Measurements from ENCODE around the gene ETS1. TPM values are rescaled to one million over a fixed set of nuclear protein-coding genes. Genes with fewer than 3 reads are reported as not detected.
A peak's percentile ranks its signal among the peaks of the same experiment; 100 is the strongest.

ETS1 gene
- total RNA-seq, 1 donor from 2014 or later, result 39.4 TPM

DNA sequence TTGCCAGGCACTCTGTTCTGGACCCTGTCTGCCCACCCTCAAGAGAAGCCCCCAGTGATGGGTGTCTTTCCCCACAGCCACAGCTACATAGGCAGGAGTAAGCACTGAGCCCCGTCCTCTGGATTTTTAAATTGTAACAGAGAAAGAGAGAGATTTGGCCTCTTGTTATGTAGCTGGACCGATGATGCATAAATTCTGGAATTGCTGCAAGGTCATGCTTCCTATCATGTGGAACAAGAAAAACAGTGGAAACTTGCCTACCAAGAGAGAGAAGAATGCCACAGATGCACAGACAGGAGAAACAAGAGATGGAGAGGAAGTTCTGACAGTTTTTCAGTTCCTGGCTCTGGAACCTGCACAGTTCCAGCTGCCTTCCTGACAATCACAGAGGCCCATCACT is 150.2 kb downstream of the ETS1 start:
- DNase-seq (ENCODE audit: low spot score), result no peak

- no peak for DNase-seq (ENCODE audit: low spot score)
Observed at GRCh38 chr11:128434818-128435217, 152.5 kb downstream of the ETS1 start.

GRCh38 chr11:128434411-128434810 is 152.9 kb downstream of the ETS1 start:
- DNase-seq (ENCODE audit: low spot score), result no peak

GRCh38 chr11:128432926-128433325 is 154.4 kb downstream of the ETS1 start:
- no peak for DNase-seq (ENCODE audit: low spot score)

- no peak for DNase-seq (ENCODE audit: low spot score)
Observed at GRCh38 chr11:128431931-128432330, 155.4 kb downstream of the ETS1 start.

DNA sequence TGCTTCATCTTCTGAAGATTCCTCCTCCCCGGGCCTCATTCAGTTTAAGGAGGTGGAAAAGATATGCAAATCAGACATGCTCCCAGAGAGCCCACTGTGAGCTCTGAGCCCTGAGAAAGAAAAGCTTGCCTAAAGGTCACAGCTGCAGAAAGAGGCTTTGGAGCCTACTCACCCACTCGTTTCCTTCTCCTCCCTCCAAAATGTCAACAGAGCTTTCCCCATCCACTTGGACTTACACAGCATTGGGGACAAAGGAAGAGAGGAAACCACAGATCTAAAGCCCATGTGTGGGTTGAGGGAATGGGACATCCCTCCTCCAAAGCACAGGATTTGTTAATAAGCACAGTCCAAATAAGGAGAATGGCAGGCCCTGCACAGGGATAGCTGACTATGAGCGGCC is 158.4 kb downstream of the ETS1 start:
- no peak for DNase-seq (ENCODE audit: low spot score)

DNA sequence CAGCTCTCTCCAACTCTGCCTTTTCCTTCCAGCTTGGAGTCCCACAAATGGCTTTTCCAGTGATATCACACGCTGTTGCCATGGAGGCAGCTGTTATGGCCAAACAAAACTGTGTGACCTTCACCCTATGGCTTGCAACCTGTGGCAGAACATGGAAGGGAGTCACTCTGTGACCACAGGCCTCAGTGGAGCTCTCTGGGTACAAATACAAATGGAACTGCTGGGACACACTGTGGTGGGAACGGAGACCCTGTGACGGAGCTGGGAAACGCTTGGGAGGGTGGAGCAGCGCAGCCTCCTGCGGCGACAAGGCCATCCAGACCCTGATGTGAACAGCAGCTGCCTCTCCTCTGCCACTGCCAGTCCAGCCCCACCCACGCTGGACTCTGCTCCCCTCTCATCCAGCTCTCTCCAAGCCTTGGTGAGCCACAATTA is 162.5 kb downstream of the ETS1 start:
- no peak for DNase-seq (ENCODE audit: low spot score)

- DNase-seq (ENCODE audit: low spot score), result no peak
Observed at GRCh38 chr11:128424271-128424711, 163.1 kb downstream of the ETS1 start.

DNA sequence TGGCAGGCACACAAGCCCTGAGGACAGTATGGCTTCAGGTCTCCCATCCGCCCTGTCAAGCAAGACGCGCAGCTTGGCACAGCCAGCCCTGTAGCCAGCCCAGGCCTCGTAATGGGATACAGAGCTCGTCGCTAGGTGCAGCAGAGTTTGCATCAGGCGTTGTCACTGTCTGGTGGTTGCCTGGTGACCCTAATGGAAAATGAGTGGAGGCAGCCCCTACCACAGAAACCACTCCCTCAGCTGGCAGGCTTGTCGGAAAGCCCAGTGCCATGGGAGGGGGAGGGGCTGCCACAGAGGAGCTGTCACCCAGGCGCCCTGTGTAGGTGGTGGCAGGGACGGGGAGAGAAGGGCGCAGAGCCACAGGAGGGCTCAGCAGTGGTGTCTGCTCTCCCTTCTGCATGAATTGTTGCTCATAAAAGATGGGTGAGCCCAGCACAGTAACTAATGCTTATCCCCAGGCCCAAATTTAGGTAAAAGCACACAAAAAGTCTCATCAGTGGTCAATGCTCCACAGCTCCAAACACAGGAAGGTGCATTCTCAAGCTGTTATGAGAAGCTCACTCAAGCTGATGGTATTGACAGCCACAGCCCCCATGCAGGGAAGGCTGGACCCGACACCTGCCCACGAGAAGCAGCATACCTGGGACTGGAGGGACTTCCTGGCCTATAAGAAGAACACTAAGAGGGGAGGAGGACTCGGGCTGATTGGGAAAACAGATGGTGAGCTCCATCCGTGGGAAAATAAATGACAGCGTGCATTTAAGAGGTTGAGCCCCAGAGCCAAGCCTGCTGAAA is 164.6 kb downstream of the ETS1 start:
- DNase-seq (ENCODE audit: low spot score), result peak; percentile 17

- DNase-seq (ENCODE audit: low spot score), result no peak
Observed at GRCh38 chr11:128421577-128422330, 165.6 kb downstream of the ETS1 start.

- no peak for DNase-seq (ENCODE audit: low spot score)
Observed at GRCh38 chr11:128420951-128421350, 166.4 kb downstream of the ETS1 start.

- DNase-seq (ENCODE audit: low spot score), result no peak
Observed at GRCh38 chr11:128420265-128420664, 167.1 kb downstream of the ETS1 start.

DNA sequence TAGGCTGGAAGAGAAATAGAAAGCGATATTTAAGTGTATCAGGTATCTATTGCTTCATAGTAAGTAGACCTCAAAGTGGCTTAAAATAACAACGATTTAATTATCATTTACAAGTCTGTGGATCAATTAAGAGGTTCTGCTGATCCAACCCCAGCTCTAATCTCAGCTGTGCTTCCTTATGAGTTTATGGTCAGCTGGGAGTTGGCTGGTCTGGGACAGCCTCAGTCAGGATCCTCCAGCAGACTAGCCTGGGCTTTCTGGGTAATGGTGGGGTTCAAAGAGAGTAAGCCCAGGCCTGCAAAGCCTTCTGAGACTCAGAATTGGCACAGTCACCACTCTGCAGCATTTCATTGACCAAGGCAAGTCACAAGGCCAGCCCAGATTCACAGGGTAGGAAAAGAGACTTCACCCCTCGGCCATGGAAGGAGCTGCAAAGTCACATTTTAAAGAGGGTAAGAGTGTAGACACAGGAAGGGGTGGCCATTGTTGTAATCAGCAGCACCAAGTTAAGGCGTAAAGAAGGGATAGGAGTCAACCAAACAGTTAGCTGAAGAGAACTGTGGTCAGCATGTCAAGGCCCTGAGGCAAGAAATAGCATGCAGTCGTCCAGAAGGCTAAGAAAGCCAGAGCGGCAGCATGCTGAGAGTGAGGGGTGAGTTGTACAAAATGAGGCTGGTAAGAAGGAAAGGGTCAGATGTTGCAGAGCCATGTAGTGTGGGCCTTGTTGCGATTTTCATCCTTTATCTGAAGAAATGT is 168.2 kb downstream of the ETS1 start:
- no peak for DNase-seq (ENCODE audit: low spot score)

- DNase-seq (ENCODE audit: low spot score), result no peak
Observed at GRCh38 chr11:128417607-128418324, 169.6 kb downstream of the ETS1 start.

- DNase-seq (ENCODE audit: low spot score), result no peak
Observed at GRCh38 chr11:128416976-128417375, 170.4 kb downstream of the ETS1 start.

DNA sequence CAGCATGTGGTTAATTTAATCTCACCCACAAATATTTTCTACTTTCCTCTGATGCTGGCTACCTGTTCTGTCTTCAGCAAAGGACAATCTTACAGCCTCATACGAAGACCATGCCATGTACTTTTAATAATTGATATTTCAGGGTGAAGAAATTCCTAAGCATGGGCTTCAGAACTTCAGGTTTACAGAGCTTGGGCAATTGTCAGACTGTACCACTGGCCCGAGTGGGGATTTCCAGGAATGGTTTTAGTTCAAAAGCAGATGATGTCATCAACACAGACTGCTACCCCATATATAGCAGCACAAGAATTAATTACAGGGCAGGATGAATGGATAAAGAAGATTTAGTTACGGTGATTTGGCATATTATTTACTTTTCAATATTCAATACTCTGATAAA is 171.8 kb downstream of the ETS1 start:
- no peak for DNase-seq (ENCODE audit: low spot score)

GRCh38 chr11:128412847-128413791 is 174.2 kb downstream of the ETS1 start:
- no peak for DNase-seq (ENCODE audit: low spot score)

DNA sequence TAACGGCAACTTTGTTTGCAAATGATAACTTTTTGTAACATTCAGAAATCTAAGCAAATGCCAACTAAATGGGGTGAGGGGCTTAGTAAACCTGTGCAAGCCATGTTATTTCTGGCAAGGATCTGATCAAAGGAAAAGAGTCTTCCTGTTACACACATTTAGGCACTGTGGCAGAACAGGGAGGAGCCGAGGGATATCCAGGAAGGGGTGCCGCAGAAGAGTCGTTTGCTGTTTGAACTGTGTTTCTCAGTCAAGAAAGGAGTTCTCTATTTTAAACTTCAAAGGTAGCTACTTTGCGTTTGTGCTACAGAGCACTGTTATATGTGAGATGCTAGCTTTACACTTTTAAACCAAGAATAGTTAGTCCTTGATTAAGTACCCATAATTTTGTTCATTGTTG is 175.5 kb downstream of the ETS1 start:
- no peak for DNase-seq (ENCODE audit: low spot score)

GRCh38 chr11:128411150-128411549 is 176.2 kb downstream of the ETS1 start:
- DNase-seq (ENCODE audit: low spot score), result no peak

GRCh38 chr11:128409476-128409875 is 177.9 kb downstream of the ETS1 start:
- DNase-seq (ENCODE audit: low spot score), result no peak

All from mucosa of gallbladder (tissue), 1 donor.